ENCODE data around the gene BTAF1.
"Not testable (repeated sequence)": the region's sequence is repeated elsewhere in the genome, so short reads cannot be mapped to it uniquely, and the experiment has no call there.

BTAF1 gene

DNA sequence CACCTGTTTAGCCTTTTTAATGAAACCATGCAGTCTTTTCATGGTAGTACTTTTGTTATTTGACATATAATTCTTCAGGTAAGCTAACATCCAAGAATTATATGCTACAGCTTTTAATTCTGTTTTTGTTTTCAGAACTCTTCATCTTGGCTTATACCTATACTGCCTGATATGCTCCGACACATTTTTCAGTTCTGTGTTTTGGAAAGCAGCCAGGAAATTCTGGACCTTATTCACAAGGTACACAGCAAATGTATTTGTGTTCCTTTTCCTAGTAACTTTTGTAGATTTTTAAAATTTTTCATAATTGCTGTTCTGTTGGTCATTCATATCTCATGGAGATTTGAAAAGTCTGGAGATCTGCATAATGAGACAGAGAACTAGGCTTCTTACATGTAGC lies 56.7 kb downstream of the BTAF1 start:
- DNase-seq, result no peak

DNA sequence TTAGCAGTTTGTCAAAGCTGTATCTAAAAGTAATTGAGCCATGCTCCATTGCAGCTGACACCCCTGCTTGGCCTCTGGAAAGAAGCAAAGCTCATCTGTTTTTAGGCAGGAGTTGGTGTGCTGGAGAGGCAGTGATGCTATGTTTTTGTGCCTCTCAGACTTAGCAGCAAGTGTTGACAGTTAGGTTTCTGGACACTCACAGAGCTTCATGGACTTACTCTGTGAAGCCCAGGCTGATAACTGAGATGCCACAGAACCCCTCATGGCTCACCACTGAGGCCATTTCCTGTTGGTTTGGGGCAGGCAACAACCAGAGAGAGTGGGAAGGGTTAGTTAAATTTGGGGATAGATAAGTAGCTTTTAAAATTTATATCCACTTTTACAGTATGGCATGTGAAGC lies 59.8 kb downstream of the BTAF1 start:
- DNase-seq, result no peak

DNA sequence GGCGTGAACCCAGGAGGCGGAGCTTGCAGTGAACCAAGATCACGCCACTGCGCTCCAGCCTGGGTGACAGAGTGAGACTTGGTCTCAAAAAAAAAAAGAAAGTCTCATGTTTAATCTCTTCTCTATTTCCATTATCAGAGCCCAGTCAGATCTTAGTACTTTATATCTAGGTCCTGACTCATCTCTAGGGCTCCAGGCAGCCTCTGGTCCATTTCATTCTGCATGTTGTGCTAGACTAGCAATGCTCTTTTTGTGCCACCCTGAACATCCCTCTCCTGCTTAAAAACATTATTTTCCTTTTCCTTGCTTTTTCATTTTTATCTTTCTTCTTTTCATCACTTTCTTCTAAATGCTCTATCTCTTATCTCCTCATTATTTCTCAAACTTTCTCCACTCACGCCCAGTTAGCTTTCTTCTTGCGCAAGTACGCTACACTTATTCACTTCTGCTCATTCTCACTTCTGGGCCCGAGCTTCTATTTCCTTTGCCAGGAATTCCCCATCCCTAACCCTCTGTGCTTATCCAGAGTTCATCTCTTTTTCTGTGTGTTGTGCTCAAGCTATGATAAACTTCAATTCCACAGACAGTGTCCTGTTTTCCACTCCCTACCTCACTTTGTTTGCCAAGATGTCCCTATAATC lies 63.9 kb downstream of the BTAF1 start:
- DNase-seq, result no peak

DNA sequence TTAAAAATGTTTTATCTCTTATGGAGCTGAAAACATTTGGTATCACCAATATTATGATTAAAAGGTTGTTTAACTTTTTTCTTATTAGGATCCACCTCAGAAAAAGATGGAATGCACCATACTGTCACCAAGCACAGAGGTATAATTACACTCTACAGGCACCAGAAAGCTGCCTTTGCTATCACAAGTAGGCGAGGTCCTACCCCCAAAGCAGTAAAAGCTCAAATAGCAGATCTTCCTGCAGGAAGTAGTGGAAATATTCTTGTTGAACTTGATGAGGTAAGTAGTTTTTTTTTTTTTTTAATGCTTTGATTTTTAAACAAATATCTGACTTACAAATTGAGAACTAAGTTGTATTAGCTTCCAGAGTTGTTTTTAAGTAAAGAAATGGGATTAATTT lies 68.5 kb downstream of the BTAF1 start:
- DNase-seq, result no peak

DNA sequence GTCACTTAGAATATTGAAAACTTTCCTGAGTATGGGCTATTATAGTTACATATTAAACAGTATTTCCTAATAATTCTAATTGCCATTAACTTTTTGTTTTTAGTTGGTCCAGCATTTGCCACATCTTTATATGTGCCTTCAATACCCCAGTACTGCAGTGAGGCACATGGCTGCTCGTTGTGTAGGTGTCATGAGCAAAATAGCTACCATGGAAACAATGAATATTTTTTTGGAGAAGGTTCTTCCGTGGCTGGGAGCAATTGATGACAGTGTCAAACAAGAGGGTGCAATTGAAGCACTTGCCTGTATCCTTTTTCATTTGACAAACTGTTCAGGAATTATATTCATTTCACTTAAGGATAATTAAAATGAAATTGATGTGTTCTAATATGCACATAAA lies 72.7 kb downstream of the BTAF1 start:
- DNase-seq, result no peak

DNA sequence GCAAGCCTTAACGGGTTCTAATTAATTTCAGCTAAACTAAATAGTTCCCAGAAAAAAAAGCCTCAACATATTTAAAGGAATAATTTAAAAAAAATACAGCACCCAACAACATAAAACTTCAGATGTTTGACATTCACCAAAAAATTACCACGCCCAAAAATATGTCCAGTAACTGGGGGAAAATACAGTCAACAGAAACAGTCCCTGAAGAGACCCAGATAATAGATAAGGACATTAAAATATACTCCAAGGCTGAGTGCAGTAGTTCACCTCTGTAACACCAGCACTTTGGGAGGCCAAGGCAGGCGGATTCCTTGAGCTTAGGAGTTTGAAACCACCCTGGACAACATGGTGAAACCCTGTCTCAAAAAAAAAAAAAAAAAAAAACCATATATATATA lies 78.0 kb downstream of the BTAF1 start:
- no peak for DNase-seq

DNA sequence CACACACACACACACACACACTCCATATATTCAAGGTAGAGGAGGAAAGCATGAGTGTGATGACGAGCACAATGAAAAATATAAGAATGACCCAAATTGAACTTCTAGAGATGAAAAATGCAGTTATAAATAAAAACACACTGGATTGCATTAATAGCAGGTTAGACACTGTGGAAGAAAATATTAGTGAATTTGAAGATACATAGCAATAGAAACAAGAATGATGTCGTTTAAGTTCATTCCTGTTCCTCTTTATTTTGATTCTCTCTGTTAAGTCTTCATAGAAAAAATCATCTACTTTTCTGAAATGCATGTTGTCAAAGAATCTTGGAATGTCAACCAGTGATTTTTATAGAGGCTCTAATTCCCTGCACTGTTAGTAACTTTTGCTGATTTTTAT lies 78.4 kb downstream of the BTAF1 start:
- no peak for DNase-seq

DNA sequence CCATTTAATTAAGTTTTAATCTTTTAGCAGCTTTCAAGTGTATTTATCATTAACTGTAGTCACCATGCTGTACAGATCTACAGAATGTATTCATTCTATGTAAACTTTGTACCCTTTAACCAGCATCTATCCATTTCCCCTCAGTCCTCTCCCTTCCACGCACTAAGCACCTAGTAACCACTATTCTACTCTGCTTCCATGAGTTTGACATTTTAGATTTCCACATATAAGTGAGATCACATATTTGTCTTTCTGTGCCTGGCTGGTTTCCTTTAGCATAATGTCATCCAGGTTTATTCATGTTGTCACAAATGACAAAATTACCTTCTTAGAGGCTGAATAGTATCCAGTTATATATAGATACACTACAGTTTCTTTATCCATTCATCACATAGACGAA lies 79.7 kb downstream of the BTAF1 start:
- no peak for DNase-seq

DNA sequence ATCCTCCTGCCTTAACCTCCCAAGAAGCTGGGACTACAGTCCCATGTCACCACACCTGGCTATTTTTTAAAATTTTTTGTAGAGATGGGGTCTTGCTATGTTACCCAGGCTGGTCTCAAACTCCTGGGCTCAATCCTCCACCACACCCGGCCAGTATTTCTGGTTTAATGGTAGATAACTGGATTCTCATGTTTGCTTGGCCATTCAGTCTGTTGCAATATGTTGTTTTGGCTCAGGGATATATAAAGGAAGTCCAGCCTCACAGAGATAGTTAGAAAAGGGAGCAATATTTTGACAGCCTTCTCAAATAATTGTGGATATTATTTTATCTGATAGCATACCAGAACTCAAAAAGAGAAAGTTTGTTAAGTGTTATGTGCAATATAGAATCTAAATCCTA lies 82.4 kb downstream of the BTAF1 start:
- no peak for DNase-seq

DNA sequence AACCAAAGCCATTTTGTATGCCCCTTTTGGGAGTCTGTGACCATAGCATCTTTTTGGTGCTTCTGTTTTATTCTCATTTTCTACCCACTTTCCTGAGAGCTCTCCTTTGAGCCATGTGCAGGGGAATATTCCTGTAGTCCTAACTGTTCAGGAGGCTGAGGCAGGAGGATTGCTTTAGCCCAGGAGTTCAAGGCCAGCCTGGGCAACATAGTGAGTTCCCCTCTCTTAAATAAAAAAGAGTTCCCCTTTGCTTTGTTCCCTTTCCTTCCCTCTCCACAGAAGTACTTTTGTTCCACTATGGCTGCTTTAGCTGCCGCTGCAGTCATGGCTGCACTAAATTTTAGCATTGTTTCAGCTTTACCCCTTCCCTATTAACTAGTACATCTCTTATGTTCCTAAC lies 85.9 kb downstream of the BTAF1 start:
- no peak for DNase-seq

DNA sequence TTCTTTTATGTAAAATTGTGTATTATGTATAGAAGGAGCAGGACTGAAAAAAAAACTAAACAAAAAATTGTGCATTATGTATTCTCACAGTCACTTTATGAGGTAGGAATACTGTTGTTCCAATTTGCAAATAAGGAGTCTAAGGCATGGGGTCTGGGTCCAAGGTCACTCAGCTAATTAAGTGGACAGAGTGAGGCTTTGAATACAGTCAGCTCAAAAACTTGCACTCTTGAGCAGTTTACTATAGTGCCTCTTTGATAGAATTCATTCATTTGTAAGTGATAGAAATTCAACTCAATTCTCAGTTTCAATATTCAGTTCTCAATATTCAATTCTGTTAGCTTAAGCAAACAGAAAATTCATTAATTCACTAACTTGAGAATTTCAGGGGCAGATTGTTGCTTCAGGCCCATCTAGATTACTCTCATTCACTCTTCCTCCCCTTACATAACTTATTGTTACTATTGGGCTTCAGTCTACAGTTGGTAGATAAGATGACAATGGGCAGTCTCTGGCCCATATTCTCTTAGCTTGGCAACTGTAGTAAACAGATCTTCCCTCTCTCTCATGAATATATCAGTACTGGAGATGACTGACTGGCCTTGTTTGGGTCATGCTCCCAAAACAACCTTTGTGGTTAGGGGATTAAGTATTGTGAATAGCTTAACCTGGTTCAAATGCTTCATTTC lies 86.6 kb downstream of the BTAF1 start:
- DNase-seq, result no peak

DNA sequence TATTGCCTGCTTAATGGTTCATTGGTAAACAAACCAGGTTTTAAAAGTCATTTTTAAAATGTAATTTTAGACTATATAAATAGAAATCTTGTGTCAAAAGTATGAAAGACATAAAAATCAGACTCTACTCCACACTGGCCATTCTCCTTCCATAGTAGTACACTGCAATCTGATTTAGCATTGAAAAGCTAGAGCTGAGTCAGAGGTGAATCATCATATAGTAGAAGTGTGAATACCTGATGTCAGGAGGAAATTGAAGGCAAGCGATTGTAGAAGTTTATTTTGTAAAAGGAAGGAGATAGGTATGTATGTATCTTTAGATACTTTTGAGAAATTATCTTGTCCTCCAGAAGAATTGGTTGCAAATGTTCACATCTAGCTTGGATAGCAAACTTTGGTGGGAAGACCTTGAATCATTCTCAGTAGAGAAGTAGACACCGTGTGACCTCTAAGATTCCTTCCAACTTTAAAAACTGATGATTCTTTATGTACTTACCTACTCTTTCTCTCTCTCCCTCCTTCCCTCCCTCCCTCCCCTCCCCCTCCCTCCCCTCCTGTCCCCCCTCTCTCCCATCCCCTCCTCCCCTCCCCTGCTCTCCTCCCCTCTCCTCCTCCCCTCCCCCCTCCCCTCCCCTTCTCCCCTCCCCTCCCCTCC lies 88.1 kb downstream of the BTAF1 start:
- no peak for DNase-seq

DNA sequence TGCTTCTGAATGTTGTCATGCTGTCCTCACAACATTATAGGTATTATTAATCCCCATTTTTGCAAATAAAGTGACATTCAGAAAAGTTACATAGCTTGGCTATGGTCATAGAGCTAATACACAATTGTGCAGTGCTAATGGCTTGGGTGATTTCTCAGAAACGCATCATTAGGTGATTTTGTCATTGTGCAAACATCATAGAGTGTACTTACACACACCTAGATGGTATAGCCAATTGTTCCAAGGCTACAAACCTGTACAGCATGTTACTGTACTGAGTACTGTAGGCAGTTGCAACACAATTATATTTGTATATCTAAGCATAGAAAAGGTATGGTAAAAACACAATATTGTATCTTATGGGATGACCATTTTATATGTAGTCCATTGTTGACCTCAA lies 91.0 kb downstream of the BTAF1 start:
- DNase-seq, result no peak

DNA sequence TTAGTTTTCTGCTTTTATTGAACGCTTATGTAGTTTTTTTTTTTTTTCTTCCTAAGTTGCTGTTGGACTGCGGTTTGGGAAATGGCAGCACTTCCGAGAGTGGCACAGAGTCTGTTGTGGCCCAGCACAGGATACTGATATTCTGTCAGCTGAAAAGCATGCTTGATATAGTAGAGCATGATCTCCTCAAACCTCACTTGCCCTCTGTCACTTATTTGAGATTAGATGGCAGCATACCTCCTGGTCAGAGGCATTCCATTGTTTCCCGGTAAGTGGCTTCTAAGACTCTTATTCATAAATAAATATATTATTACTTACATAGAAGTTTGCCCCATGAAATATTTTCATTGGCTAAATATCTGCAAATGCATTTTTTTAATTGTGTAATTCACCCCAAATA lies 101.1 kb downstream of the BTAF1 start:
- no peak for DNase-seq

DNA sequence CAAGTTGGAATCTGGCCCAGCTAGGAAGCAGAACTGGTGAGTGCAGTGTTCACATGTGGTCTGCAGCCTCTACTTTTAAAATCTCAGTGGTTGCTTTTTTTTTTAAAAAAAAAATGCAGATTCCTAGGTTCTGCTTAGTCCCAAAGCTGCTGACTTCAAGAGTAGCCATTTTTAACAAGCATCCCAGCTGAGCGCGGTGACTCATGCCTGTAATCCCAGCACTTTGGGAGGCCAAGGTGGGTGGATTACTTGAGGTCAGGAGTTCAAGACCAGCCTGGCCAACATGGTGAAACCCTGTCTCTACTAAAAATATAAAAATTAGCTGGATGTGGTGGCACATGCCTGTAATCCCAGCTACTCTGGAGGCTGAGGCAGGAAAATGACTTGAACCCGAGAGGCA lies 101.8 kb downstream of the BTAF1 start:
- not testable (repeated sequence) for DNase-seq

DNA sequence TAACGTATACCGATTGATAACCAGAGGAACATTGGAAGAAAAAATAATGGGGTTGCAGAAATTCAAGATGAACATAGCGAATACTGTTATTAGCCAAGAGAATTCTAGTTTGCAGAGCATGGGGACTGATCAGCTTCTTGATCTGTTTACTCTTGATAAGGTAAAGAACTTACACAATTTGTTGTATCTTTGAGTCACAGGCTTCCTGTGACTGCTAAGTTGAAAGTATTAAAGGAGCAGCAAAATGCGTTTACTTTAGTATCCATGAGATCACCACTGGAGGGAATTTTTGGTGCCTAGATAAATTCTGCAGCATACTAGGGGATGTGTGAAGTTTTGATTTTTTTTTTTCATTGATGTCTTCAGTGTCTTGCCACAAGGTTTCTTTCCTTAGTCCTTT lies 103.6 kb downstream of the BTAF1 start:
- DNase-seq, result no peak

DNA sequence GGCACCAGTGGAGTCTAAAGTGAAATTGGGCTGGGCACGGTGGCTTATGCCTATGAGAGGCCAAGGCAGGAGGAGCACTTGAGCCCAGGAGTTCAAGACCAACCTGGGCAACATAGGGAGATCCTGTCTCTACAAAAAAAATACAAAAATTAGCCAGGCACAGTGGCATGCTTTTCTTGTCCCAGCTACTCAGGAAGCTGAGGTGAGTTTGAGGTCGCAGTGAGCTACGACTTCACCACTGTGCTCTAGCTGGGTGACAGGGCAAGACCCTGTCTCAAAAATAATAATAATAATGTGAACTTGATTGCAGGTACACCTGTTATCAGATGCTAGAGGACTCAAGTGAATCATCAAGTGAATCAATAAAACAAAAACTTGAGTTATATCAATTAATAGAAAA lies 108.0 kb downstream of the BTAF1 start:
- DNase-seq, result no peak

DNA sequence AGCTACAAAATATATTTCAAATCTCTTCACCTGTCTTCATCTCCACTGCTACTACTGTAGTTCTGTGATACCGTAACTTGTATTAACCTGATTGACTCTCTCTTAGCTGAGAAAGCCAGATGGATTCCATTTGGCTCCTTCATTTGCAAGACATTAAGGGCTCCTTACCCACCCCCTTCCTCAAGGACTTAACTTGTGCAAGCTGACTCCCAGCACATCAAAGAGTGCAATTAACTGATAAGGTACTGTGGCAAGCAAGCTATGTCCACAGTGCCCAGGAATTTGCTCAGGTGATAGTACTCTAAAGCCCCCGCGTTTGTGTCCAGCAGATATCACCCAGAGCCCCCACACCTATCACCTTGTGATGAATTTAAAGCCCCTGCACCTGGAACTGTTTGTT lies 109.5 kb downstream of the BTAF1 start:
- DNase-seq, result not testable (repeated sequence)

DNA sequence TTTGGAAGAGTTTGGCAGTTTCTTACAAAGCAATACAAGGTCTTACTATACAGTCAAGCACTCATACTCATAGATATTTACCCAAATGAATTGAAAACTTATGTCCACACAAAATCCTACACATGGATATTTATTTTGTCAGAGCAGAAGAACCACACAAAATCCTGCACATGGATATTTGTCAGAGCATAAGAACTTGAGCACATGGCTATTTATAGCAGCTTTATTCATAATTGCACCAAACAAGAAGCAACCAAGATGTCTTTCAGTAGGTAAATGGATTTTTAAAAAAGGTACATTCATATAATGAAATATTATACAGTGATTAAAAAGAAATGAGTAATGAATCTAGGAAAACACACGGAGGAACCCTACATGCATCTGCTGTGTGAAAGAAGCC lies 115.4 kb downstream of the BTAF1 start:
- no peak for DNase-seq

DNA sequence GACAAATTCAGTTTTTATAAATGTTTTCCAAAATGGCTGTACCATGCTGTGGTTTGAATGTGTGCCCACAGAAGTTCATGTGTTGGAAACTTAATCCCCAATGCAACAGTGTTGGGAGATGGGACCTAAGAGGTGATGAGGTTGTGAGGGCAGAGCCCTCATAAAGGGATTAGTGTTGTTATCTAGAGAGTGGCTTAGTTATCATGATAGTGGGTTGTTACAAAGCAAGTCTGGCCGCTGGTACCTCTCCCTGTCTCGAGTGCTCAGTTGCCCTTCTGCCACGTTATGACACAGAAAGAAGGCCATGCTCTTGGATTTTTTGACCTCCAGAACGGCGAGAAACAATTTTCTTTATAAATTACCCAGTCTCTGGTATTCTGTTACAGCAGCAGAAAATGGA lies 119.0 kb downstream of the BTAF1 start:
- no peak for DNase-seq

DNA sequence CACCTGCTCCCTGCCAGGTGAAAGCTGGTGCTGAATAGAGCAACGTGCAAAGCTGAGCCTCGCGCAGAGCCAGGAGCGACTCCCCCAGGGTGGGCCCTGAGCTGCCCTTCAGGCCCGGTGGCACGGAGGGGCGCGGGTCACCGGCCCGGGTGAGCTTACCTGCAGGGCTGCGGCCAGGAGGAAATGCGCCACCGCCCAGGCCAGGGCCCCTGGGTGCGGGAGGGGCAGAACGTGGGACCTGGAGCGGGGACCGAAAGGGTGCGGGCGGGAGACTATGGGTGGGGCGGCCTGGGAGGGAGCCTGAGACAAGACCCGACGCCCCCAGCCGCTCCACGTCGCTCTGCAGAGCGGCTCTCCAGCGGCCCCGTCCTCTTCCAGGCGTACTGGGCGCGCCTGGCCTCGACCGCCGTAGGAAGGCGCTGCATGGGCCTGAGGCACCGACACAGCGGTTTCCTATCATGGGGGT lies 122.1 kb downstream of the BTAF1 start:
- no peak for DNase-seq

DNA sequence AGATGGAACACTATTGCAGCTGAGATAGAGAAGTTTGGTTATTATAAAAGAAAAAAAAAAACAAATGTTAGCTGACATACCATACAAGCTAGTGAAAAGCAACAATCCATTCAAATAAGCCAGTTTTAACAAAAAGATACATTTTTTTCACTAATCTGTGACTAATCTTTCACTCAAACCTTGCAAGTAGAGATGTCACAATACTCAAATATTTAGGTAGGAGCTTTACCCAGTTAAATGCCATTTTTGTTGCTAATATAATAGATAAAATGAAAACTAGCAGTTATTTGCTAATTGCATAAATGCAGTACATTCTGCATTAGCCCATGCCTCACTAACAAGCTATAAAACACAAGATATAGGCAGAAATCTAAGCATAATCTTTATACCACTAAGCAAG lies 123.6 kb downstream of the BTAF1 start:
- no peak for DNase-seq

DNA sequence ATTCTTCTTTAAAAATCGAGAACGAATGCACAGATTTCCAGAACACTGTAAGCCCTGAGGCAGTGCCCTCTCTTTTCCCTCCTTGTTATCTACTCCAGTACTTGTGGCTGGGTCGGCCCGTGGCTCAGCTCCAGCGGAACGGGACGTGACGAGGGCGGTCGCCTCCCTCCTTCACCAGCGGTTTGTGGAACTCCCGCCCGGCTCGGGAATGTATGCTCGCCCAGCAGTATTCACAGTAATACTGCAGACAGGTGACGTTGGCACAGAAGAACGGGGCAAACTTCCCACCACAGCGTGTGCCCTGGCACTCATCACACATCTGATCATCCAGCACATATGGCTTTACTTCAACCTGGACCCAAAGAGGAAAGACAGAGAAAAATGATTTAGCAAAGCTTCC lies 128.5 kb downstream of the BTAF1 start:
- DNase-seq, result no peak

DNA sequence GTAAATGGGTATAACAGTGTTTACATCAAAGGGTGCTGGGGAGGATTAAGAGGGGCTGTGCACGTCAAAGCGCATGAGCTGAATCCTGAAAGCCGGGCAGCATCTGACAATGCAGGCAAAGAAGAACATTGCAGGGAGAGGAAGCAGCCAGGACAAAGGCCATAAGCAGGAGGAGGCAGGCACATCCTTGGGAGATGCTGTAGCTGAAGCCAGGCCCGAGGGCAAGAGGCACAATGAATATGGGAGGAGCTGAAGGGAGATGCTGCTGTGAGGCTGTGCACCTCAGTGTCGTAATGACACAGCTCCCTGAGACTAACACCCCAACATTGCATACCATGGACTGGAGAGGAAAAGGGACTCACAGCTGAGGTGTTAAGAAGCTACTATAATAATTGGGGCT lies 129.2 kb downstream of the BTAF1 start:
- DNase-seq, result no peak

DNA sequence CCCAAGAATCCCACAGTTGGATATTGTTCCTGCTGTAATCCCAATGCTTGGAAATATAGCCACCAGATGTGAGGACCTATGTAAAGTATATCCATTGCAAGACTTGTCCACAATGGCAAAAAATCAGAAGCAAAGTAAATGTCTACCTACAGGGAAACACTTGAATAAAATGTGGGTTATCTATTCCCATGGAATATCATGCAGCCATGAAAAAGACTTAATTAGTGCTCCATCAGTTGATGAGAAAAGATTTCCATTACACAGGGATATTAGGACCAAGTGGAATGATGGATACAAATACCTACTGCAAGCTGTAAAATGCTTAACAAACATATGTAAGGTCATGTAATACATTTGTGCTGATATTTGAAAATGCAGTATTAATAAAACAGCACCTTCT lies 131.2 kb downstream of the BTAF1 start:
- DNase-seq, result no peak
